Upper lobe of left lung (tissue), 4 donors: Measurements from ENCODE around the gene PTPRN2.

Source experiments
- CTCF ChIP-seq, 6 experiments: fragments of 450-650 bp in 4 of 6; fragments of 200-600 bp in 2 of 6; sonication (generic) in 2 of 6; IDR thresholded peaks; one replicate each; pipeline ENCODE4 v1.5.1; 2016 to 2019; ENCODE audit warnings: antibody characterized with exemption in 6 of 6
- EP300 ChIP-seq, 4 donors: sonication (generic); formaldehyde crosslinking; IDR thresholded peaks; one replicate each; pipeline ENCODE4 v1.5.1; 2017; ENCODE audit warnings: antibody characterized with exemption in 4 of 4, control low read depth in 2 of 4
- POLR2A ChIP-seq, 4 donors: fragments of 450-650 bp; IDR thresholded peaks; one replicate each; pipeline ENCODE4 v1.5.1; 2016 to 2017; ENCODE audit warnings: antibody characterized with exemption in 4 of 4, mild to moderate bottlenecking in 2 of 4
- POLR2AphosphoS5 ChIP-seq, 2 donors: sonication (generic); formaldehyde crosslinking; IDR thresholded peaks; one replicate each; pipeline ENCODE4 v1.5.1; 2017; ENCODE audit warnings: antibody characterized with exemption in 2 of 2

GRCh38 chr7:158037211-158037610 is 550.4 kb downstream of the PTPRN2 start:
- no peak for TF ChIP-seq POLR2AphosphoS5 (IDR thresholded peaks at IDR 0.05)
- no peak for TF ChIP-seq POLR2A (IDR thresholded peaks at IDR 0.05)
- TF ChIP-seq CTCF (IDR thresholded peaks at IDR 0.05), result no peak
- TF ChIP-seq EP300 (IDR thresholded peaks at IDR 0.05), result no peak
